SKM-1 (cell line): ENCODE data around the gene EXOSC1.
"Not testable (repeated sequence)": the region's sequence is repeated elsewhere in the genome, so short reads cannot be mapped to it uniquely, and the experiment has no call there.

Experiments used
- DNase-seq: peaks from one replicate; lab custom pipeline; 2025; ENCODE audit not compliant: unreplicated experiment; lab: John Stamatoyannopoulos, UW

Gene EXOSC1

DNA sequence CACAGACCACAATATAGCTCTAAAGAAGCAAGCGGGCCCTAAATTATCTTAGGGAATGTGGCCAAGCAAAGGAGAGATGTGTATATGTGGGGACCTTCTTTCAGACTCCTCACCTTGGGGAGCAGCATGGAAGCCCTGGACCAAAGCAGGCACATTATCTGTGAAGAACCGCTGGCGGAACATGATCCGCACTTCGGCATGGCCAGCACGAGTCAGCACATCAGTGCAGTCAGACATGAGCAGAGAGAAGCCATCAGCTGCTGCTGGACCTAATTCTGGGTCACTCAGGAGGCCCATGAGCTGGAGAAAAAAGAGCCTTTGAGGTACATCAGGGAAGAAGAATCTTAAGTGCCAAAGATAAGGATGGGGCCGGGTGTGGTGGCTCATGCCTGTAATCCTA is 14.1 kb upstream of the EXOSC1 start:
- no peak for DNase-seq

DNA sequence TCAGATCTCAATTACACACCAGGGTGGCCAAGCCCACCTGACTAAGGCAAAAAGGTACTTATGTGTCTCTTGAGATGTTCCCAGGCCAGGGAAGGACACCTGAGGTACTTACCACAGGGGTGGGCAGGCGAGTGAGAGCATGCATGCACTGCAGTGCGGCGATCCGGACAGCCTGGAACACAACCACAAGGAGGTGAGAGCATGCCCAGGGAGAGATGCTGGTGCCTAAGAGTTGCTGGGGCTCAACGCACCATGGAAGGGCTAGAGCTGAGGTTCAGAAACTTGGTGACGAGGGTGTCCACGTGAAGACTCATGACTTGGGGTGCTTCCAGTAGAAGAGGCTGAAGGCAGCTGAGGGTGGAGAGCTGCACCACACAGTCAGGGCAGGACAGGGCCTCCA is 13.3 kb upstream of the EXOSC1 start:
- DNase-seq: no peak

DNA sequence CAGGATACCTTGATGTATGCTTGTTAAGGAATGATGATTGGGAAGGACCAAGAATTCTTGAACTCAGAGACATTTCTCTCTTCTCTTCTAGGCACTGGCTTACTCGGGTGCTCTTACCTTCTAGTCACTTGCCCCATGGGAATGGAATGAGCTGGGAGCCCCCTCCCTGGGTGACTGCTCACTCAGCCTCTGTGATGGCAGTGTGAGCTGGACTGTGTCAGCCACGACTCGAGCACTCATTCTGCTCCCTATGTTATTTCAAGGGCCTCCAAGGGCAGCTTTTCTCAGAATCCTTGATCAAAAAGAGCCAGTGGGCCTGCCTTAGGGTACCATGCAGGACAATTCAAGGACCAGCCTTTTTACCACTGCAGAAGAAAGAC is 10.9 kb upstream of the EXOSC1 start:
- no peak for DNase-seq

DNA sequence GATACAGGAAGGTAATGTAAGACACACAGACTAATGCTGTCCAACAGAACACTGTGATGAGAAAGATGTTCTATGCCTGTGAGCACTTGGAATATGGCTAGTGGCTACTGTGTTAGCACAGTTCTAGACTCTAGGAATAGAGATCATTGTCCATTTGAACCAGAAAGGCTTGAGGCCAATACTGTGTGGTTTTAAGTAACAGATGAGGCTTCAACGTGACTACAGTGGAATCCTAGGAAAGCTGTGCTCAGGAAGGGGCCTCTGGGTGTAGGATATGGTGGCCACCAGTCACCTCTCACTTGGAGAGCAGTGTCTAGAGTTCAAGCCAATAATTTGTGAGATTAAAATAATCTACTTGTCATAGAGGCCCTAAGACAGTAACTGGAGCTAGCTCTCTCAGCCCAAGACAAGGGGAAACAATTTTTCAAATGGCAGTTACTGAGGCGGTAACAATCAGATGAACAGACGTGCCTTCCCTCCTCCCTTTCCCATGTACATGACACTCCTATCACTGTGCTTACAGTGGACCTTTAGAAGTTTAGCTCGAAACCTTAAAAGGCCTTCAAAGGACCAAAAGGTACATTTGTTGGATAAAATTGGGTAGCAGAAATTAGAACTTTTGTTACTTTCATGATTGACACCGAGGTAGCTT is 10.4 kb upstream of the EXOSC1 start:
- DNase-seq: no peak

DNA sequence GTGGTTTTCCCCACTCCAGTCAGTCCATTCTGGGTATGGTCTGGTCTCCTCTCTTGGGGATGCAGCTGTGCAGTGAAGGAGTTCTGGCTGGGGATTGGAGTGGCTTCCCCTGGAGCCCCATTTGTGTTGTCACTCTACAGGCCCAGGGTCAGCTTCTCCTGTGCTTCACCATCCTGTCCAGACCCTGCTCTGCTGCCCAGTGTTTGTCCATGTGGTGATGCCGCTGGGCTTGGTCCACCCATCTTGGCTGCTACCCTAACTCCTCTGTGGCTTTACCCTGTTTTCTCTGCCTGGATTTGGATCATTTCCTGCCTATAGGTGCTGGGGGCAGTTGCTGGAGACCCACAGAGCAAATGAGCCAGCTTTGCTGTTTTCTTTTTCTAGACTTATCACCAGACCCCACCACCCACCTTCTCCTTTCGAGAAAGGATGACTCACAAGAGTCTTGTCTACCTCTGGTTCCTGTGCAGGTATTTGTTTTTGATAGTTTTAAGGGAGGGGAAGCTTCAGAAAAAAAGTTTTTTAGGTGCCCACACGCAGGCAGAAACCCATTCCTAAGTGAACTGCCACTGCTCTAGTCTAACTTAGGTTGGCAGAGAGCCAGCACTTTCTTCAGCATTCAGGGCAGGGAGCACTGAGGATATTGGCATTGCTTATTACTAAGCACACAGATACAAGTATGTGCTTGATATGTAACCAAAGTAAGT is 8.7 kb upstream of the EXOSC1 start:
- DNase-seq: no peak

DNA sequence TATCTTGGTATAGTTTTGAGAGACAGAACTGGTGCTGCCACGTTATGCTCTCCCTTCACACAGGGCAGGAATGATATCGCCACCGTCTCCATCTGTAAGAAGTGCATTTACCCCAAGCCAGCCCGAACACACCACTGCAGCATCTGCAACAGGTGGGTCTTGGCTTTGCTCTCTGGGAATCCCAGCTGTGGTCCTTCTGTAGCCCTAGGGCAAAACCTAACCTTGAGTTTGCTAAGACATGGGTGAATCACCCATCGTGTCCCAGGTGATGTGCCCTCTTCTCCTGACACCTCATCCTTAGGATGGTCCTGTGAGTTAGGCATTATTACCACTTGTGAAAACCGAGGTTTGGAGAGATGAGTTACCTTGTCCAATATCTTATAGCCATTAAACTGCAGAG is 6.5 kb upstream of the EXOSC1 start:
- DNase-seq: no peak

DNA sequence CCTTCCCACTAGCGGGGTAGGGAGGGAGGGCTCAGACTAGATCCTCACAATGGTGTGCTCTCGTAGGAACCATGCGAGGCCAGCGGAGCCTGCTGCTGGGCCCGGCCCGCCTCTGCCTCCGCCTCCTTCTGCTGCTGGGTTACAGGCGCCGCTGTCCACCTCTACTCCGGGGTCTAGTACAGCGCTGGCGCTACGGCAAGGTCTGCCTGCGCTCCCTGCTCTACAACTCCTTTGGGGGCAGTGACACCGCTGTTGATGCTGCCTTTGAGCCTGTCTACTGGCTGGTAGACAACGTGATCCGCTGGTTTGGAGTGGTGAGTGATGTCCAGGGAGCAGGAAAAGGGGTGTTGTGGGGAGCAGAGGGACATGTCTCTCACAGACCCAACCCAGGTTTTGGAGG is 5.8 kb upstream of the EXOSC1 start:
- DNase-seq: no peak

DNA sequence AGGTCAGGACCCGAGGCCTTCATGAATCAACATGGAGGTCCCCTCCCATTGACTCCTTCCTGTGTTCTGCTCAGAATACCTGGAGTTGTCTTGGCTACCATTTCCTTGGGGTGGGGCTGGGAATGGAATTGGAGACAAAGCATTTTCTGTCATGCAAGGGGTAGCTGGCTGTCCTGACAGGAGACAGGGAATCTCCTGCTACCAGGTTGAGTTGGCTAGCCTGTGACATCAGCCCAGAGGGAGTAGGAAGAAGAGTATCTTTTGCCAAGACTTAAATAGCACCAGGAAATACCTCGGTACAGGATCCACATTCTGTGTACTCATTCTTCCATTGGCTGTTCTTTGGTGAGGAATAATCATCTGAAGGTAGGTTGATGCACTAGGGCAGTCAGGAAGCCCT is 5.0 kb upstream of the EXOSC1 start:
- no peak for DNase-seq

DNA sequence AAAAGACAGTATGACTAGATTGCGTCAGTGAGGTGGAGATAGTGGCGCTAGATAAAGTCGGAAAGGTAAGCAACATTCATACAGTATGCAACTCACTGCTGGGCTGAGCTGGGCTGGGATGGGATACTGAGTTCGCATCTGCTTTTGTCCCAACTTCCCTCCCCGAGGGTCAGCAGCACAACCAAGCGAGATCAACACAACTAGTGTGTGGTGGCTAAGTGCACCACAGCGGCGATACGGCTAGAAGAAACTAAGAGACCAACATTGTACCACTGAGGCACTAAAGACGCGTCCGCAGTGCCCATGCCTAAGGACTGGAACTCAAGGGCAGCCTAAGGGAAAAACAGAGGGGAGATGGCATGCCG is 467 bp downstream of the EXOSC1 start:
- DNase-seq: no peak

DNA sequence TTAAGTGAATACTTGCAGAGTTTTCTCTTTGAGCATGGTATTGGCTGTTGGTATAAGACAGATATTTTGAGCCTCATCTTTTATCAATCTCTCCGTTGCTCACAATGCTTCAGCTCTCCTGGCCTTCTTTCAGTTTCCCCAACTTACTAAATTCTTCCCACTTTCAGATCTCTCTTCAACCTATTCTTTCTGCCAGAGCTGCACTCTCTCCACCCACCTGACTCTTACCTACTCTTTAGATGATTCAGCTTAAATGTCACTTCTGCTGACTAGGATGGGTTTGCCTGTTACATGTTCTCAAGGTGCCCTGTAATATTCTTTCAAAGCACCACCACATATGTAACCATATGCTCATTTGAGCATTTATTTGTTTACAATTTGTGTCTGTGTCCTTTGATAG is 1.6 kb downstream of the EXOSC1 start:
- no peak for DNase-seq

DNA sequence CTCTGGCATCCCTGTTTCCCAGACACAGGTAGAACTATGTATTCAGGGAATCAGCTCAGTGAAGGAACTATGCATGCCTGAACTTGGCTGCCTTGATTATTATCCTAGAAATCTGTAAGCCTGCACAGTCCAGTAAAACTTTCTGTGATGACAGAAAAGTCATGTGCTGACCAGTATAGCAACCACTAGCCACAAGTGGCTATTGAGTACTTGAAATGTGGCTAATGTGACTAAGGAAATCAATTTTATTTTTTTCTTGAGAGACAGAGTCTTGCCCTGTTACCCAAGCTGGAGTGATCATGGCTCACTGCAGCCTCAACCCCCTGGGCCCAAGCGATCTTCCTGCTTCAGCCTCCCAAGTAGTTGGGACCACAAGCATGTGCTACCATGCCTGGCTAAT is 3.5 kb downstream of the EXOSC1 start:
- no peak for DNase-seq

DNA sequence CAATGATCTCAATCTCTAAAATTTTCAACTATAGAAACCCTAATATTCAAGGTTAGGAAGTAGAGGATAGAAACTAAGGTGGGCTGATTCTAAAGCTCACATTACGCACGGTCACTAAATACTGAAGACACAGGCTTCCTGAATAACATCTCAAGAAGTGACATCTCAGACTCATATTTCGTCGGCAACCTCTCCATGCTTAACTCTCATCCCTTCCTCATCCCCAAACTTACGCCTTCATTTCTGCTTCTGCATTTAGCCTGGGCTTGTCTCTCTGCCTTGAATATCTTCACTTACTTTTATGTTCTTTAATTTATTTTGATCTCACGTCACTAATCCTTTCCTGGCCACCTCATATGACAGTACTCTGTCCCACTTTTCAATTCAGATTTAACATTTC is 10.6 kb downstream of the EXOSC1 start:
- DNase-seq: no peak

DNA sequence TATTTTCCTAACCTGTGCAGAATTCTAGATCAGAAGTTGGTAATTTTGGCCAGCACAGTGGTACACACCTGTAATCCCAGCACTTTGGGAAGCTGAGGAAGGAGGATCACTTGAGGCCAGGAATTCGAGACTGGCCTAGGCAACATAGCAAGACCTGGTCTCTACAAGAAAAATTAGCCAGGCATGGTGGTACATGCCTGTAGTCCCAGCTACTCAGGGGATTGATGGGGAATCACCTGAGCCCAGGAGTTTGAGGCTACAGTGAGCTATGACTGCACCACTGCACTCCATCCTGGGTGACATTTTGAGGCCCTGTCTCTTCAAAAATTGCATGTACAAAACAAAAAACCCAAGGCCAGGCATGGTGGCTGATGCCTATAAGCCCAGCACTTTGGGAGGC is 11.2 kb downstream of the EXOSC1 start:
- no peak for DNase-seq

DNA sequence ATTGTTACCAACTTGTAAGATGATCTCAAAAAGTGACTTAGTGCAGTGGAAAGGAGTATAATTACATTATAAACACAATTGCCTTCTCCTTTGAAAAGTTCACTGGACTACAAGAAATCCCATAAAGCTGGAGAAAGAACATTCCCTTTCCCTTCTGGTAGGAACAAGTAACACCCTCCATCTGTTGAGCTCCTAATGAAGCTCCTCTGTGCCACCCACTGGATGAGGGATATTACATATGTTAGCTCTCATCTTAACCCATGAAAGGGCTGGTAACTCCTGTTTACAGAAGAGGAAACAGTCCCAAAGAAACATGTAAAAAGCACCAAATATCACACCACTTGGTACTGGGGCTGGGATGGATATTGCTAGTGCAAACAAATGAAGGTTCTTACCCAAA is 11.8 kb downstream of the EXOSC1 start:
- no peak for DNase-seq

DNA sequence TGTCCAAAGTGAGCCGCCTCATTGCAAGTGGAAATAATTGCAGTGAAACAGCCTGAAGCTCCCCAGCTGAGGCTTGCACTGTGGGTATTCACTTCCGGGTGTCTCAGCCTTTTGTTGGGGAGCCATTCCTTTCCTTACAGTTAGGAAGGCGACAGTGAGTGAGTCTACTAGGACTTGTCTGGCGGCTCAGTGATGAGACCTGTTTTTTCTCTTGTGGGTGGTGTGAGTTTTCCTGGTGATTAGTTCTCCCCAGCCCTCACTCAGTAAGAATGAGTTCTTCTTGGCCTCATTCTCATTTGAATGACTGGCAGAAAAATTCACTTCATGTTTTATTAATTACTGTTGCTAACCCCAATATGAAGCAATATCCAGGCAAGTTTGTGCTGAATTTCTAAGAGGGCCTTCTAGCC is 17.2 kb downstream of the EXOSC1 start:
- DNase-seq: no peak

DNA sequence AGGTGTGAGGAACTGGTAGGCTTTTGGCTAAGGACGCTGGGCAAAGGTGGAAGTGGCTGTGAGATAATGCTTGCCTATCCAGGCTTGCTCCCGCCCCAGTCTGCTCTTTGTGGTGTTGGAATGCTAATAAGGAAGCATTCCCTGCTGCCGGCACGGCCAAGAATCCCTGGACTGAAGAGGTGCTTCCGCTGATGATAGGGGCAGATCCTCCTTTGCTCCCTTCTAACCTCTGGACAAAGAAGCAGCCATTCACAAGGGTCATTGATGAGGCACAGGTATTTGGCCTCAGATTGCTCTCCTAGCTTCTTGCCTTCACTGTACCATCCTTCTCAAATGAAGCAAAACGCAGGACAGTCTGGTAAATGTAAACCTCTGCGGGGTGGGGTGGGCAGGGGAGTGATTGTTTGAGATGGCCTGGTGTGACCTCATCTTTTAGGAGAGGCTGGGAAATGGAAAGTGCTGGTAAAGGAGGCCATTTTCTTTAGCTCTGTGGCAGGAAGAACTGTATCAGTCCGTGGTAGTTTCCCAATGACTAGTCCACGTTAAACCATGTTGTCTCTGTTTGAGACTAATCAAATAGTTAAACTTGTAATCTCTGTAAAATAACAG is 18.1 kb downstream of the EXOSC1 start:
- DNase-seq: no peak

DNA sequence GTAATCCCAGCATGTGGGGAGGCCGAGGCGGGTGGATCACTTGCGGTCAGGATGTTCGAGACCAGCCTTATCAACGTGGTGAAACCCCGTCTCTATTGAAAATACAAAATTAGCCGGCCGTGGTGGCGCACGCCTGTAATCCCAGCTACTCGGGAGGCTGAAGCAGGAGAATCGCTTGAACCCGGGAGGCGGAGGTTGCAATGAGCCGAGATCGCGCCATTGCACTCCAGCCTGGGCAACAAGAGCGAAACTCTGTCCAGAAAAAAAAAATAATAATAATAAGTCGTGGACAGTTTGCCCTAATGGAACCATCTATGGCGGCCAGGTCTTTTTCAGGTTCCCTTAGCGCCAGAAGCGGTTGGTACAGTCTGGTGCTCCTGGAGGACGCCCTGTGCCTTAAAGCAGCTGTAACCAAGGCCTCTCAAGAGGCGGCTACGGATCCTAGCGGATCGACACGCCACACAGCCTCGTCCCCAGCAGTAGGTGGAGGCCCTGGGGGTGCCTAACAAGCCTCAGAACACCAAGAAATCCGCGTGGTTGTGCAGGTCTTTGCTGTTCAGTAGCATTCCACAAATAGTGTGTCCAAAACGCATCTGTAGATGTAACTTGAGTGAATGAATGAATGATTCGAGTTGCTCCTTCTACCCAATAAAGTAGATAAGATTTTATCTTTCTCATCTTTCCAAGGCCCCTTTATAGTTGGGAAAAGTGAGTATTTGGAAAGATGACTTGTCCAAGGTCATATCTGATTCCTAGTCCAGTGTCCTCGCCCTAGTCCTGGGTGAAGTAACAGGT is 18.8 kb downstream of the EXOSC1 start:
- no peak for DNase-seq

DNA sequence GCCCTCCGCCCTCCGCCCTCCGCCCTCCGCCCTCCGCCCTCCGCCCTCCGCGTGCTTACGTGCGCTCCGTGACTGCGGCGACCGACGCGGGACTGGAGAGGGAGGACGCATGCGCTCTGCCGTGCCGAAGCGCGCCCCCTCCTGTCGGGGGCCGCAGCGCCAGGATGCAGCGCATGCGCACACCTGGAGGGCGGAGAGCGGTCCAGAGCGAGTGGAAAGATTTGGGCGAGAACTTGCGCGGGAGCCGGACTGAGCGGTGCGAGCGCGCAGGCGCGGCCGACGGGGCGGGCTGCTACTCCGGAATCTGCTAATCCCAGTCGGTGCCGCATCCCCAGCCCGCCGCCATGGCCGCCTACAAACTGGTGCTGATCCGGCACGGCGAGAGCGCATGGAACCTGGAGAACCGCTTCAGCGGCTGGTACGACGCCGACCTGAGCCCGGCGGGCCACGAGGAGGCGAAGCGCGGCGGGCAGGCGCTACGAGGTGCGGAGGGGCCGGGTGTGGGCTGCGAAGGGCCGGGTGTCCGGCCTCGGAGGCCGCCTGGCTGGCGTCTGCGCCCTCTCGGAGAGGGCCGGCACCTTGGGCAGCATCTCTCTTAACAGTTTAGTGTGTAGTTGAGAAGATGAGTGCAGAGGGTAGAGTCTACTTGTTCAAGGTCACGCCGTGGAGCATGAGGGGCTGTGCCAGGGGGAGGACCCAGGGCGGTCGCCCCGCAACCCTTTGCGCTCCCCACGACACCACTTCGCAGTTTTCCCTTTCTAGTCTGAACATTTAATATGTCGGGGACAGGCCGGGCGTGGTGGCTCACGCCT is 19.6 kb downstream of the EXOSC1 start, which contains the start of gene PGAM1:
PGAM1 (plus strand) TSS at position 228 of the 812 bp plus-strand sequence; CDS start at position 345, 117 bp downstream.
- peak; percentile 90 for DNase-seq

DNA sequence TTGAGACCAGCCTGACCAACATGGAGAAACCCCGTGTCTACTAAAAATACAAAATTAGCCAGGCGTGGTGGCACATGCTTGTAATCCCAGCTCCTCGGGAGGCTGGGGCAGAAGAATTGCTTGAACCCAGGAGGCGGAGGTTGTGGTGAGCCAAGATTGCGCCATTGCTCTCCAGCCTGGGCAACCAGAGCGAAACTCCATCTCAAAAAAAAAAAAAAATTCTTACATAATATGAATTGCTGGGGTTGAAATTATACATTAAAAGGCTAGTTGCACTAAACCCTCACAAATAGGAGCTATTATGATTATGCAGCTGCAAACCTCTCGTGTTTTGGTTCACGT is 22.1 kb downstream of the EXOSC1 start:
- not testable (repeated sequence) for DNase-seq

DNA sequence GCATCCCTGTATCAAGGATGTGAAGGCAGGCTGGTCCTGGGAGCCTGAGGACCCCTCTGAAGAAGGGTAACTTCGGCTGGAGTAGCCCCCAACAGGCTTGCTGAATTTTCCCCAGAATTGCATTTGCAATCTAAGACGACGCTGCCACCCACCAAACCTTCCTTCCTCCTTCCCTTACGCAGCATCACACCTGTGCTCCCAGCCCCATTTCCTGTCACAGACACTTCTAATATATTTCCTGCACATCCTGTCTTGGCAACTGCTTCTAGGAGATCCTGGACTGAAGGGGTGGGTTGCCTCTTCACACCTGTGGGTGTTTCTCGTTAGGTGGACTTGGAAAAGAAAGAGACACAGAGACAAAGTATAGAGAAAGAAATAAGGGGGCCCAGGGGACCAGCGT is 29.2 kb downstream of the EXOSC1 start:
- DNase-seq: no peak

DNA sequence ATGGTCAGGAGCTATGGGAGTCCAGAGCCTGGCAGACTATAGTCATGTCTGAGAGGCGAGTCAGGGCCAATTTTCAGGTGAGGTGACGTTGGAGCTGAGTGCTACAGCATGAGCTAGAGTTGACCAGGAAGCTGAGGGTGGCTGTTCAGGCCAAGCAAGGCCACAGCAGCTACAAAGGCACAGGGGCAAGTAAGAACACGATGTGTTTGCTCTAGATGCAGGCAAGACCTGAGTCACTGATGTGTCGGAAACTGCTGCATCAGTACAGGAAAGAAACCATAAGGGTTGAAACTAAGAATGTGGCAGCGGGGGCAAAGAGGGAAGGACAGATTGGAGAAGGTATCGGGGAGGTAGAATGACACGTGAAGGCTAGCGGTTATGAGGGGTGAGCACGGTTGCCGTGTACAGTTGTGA is 32.9 kb downstream of the EXOSC1 start:
- no peak for DNase-seq
